Suprapubic skin (tissue), 4 donors: ENCODE results near the gene MATCAP1.

Source experiments
- EP300 ChIP-seq: sonication (generic); formaldehyde crosslinking; IDR thresholded peaks from one replicate; pipeline ENCODE4 v1.6.1; 2017; ENCODE audit warnings: antibody characterized with exemption
- POLR2A ChIP-seq, 2 donors: fragments of 450-650 bp; IDR thresholded peaks; one replicate each; pipeline ENCODE4 v1.6.1; 2017; ENCODE audit warnings: antibody characterized with exemption in 2 of 2, mild to moderate bottlenecking in 2 of 2, moderate library complexity in 2 of 2
- POLR2AphosphoS5 ChIP-seq, 3 donors: sonication (generic); formaldehyde crosslinking; IDR thresholded peaks; one replicate each; pipeline ENCODE4 v1.6.1; 2017; ENCODE audit warnings: antibody characterized with exemption in 3 of 3
- TF ChIP-seq, protein P1 (sequence below), 2 donors: fragments of 200-600 bp in 1 of 2; fragments of 450-650 bp in 1 of 2; sonication (generic) in 1 of 2; IDR thresholded peaks; one replicate each; pipeline ENCODE4 v1.5.1; 2016 to 2019; ENCODE audit warnings: antibody characterized with exemption in 2 of 2, mild to moderate bottlenecking in 1 of 2, moderate library complexity in 1 of 2

DNA sequence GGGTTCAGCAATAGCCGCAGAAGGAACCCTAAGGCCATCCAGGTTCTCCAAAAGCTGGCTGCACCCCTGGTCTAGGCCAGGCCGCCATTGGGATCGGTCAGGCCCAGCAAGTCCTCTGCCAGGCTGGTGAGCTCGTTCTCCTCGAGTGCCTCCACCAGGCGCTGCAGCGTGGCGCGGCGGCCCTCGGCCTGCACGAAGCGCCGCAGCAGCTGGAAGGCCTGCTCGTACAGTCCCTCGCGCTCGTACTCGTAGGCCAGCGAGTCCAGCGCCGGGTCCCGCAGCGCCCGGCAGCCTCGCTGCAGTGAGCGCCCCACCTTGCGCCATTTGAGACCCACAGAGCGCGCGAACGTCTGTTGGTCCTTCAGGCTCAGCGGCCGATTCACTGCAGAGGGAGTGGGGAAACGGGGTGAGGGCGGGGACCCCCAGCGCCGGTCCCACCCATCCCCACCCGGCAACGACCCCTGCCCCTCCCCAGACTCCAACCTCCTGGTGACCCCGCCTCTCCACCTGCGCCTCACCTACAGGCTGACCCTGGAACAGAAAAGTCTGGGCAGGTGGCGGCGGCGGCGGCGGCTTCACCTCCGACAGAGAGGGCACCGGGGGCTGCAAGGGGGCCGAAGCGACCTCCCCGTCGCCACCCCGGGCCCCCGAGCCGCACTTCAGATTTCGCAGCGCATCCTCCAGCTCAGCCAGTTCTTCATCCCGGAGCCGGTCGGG lies 29.0 kb downstream of the MATCAP1 start:
- TF ChIP-seq POLR2AphosphoS5 (IDR thresholded peaks at IDR 0.05) (no peak), POLR2A (IDR thresholded peaks at IDR 0.05) (no peak), EP300 (no peak)
- TF ChIP-seq, protein P1, sequence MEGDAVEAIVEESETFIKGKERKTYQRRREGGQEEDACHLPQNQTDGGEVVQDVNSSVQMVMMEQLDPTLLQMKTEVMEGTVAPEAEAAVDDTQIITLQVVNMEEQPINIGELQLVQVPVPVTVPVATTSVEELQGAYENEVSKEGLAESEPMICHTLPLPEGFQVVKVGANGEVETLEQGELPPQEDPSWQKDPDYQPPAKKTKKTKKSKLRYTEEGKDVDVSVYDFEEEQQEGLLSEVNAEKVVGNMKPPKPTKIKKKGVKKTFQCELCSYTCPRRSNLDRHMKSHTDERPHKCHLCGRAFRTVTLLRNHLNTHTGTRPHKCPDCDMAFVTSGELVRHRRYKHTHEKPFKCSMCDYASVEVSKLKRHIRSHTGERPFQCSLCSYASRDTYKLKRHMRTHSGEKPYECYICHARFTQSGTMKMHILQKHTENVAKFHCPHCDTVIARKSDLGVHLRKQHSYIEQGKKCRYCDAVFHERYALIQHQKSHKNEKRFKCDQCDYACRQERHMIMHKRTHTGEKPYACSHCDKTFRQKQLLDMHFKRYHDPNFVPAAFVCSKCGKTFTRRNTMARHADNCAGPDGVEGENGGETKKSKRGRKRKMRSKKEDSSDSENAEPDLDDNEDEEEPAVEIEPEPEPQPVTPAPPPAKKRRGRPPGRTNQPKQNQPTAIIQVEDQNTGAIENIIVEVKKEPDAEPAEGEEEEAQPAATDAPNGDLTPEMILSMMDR (IDR thresholded peaks at IDR 0.05), result no peak
